PC-3 (cell line): Measurements from ENCODE around the gene C1QTNF4. TPM values are rescaled to one million over a fixed set of nuclear protein-coding genes. Genes with fewer than 3 reads are reported as not detected.
A peak's percentile ranks its signal among the peaks of the same experiment; 100 is the strongest.

Experiments
- ATAC-seq: fragments of 200-7000 bp; cut with Tn5 transposase; 2 replicates; pipeline ENCODE4 v1.9.1; 2020; ENCODE audit warnings: mild to moderate bottlenecking, moderate library complexity
- BruUV-seq: library from RNA; stranded (reverse); fragments of 400-500 nt; replicated peaks from 2 replicates; lab custom pipeline; 2021; lab: Mats Ljungman, UMichigan
- CTCF ChIA-PET: fragments of 300-600 bp; sonication (Branson Sonifier 250); formaldehyde crosslinking; loops from one replicate; lab custom pipeline; 2022; ENCODE audit warnings: antibody characterized with exemption; lab: Charles Lee
- POLR2A ChIA-PET: fragments of 300-600 bp; sonication (Branson Sonifier 250); formaldehyde crosslinking; loops from one replicate; lab custom pipeline; 2022; ENCODE audit warnings: antibody characterized with exemption; ENCODE audit not compliant: unreplicated experiment; lab: Charles Lee
- DNase-seq: peaks from one replicate; pipeline ENCODE4 v3.0.0-alpha.2; 2015
- H2AFZ ChIP-seq: fragments of 300-600 bp; sonication (generic); 2 replicates; pipeline ENCODE4 v1.6.0; 2016; ENCODE audit warnings: antibody characterized with exemption, low read length
- H3F3A ChIP-seq: fragments of 300-600 bp; sonication (generic); one replicate; pipeline ENCODE4 v1.6.0; 2017; ENCODE audit warnings: antibody characterized with exemption, low read length, control low read depth, mild to moderate bottlenecking; ENCODE audit not compliant: unreplicated experiment
- H3K27ac ChIP-seq: fragments of 300-600 bp; sonication (generic); 2 replicates; pipeline ENCODE4 v1.5.1; 2016; ENCODE audit warnings: mild to moderate bottlenecking, low read length
- H3K27me3 ChIP-seq: fragments of 300-600 bp; sonication (generic); 2 replicates; pipeline ENCODE4 v1.6.1; 2016; ENCODE audit warnings: low read length, mixed read lengths
- H3K36me3 ChIP-seq: fragments of 300-600 bp; sonication (generic); 2 replicates; pipeline ENCODE4 v1.6.1; 2016; ENCODE audit warnings: low read depth, mixed run types, low read length, mixed read lengths
- H3K4me1 ChIP-seq: fragments of 300-600 bp; sonication (generic); 2 replicates; pipeline ENCODE4 v1.5.1; 2016; ENCODE audit warnings: low read length; ENCODE audit not compliant: insufficient read depth
- H3K4me2 ChIP-seq: fragments of 300-600 bp; sonication (generic); 2 replicates; pipeline ENCODE4 v1.6.0; 2016; ENCODE audit warnings: low read length
- H3K4me3 ChIP-seq: fragments of 300-600 bp; sonication (generic); 2 replicates; pipeline ENCODE4 v1.5.1; 2016; ENCODE audit warnings: mild to moderate bottlenecking, low read length, mixed read lengths
- H3K79me2 ChIP-seq: fragments of 300-600 bp; sonication (generic); 2 replicates; pipeline ENCODE4 v1.6.1; 2017; ENCODE audit warnings: low read length, mixed read lengths
- H3K9ac ChIP-seq: fragments of 300-600 bp; sonication (generic); 2 replicates; pipeline ENCODE4 v1.6.0; 2016; ENCODE audit warnings: mild to moderate bottlenecking, low read length
- H3K9me2 ChIP-seq: fragments of 300-600 bp; sonication (generic); replicated peaks from 2 replicates; pipeline ENCODE4 v1.6.1; 2016; ENCODE audit warnings: mixed run types, low read length, mixed read lengths
- H3K9me3 ChIP-seq: fragments of 300-600 bp; sonication (generic); 2 replicates; pipeline ENCODE4 v1.6.1; 2016; ENCODE audit warnings: low read length, mixed read lengths
- H4K20me1 ChIP-seq: fragments of 300-600 bp; sonication (generic); 2 replicates; pipeline ENCODE4 v1.6.1; 2016; ENCODE audit warnings: low read length, mixed read lengths
- CTCF ChIP-seq: fragments of 300-600 bp; sonication (generic); conservative IDR thresholded peaks from 2 replicates; pipeline ENCODE4 v1.5.1; 2017; ENCODE audit warnings: antibody characterized with exemption, low read depth, mild to moderate bottlenecking, low read length
- EZH2 ChIP-seq: fragments of 300-600 bp; sonication (generic); IDR thresholded peaks from one replicate; pipeline ENCODE4 v1.6.1; 2017; ENCODE audit warnings: antibody characterized with exemption, mild to moderate bottlenecking, low read length; ENCODE audit not compliant: unreplicated experiment
- EZH2phosphoT487 ChIP-seq: fragments of 300-600 bp; sonication (generic); IDR thresholded peaks from 2 replicates; pipeline ENCODE4 v1.6.1; 2018; ENCODE audit warnings: mild to moderate bottlenecking, antibody characterized with exemption, low read length, borderline replicate concordance
- intact Hi-C: fragments of 100-400 bp; cut with micrococcal nuclease; formaldehyde crosslinking; loops from 2 replicates; pipeline ENCODE4 v1.9.0; 2023
- total RNA-seq: library from RNA; depleted of rRNA; stranded (reverse); fragments of >200 nt; gene quantifications from 2 replicates; pipeline ENCODE4 v1.2.3, GENCODE V29; 2014

The C1QTNF4 gene
- total RNA-seq, 1 experiment from 2014 or later = not detected

- Histone ChIP-seq H3K9me3 (no peaks in the 10 kb centered on the region), H3K36me3 (peaks cover 12% of the 10 kb centered on the region; the same call in 1 of the 2 replicates), H3K9me2 (no peaks in the 10 kb centered on the region), H4K20me1 (peaks cover 23% of the 10 kb centered on the region), H3K4me2 (peak overlapping the region; percentile 93), H2AFZ (peak overlapping the region; percentile 99), H3K79me2 (peaks cover 46% of the 10 kb centered on the region), H3K27ac (no peak overlapping the region), H3K4me1 (peaks cover 12% of the 10 kb centered on the region), H3K27me3 (no peaks in the 10 kb centered on the region), H3K9ac (peak overlapping the region; percentile 98), H3F3A (no peaks in the 10 kb centered on the region), H3K4me3 (peak overlapping the region; percentile 93)
- TF ChIP-seq EZH2phosphoT487 (no peak), EZH2 (no peak), CTCF (no peak)
- DNase-seq (no peak), ATAC-seq (peak; percentile 49)
- intact Hi-C loops = no loop called here
- POLR2A ChIA-PET = no interaction called here
- no TSS peak for BruUV-seq
- CTCF ChIA-PET = interaction anchor here (0.6 kb wide), 3 partner anchors 31 to 118 kb away, joined by 3 to 4 read pairs (median 3); no protein-coding TSS in a partner anchor
Measured at GRCh38 chr11:47553406-47553743, 40.8 kb downstream of the C1QTNF4 start.

GRCh38 chr11:47552566-47553405, 41.4 kb downstream of the C1QTNF4 start, which contains the start of gene CELF1:
Gene CELF1, minus strand, starts transcription at chr11:47553132. Its CDS starts 53,609 bp downstream, at chr11:47499523.
- Histone ChIP-seq H3K79me2 (peaks cover 52% of the 10 kb centered on the region), H3K9me2 (no peaks in the 10 kb centered on the region), H3F3A (no peaks in the 10 kb centered on the region), H3K4me1 (peaks cover 12% of the 10 kb centered on the region), H3K4me3 (peak within 1 kb of the TSS; percentile 93), H3K4me2 (peak within 1 kb of the TSS; percentile 93), H4K20me1 (peaks cover 25% of the 10 kb centered on the region), H3K36me3 (peaks cover 12% of the 10 kb centered on the region; the same call in 1 of the 2 replicates), H3K27ac (peak within 1 kb of the TSS; percentile 75), H3K9ac (peak within 1 kb of the TSS; percentile 98), H3K9me3 (no peaks in the 10 kb centered on the region), H3K27me3 (no peaks in the 10 kb centered on the region), H2AFZ (peak within 1 kb of the TSS; percentile 99)
- intact Hi-C loops = no loop called here
- peak; percentile 94 for ATAC-seq
- BruUV-seq = no TSS peak
- peak; percentile 89 for DNase-seq
- TF ChIP-seq EZH2 = no peak
- TF ChIP-seq CTCF = peak; percentile 73
- CTCF ChIA-PET = interaction anchor here (0.6 kb wide), 4 partner anchors 30 to 117 kb away, joined by 3 to 4 read pairs (median 3); no protein-coding TSS in a partner anchor
- POLR2A ChIA-PET = no interaction called here
